GM19455 (cell line): ENCODE data around the gene H2BW1.
"Not testable (repeated sequence)": the region's sequence is repeated elsewhere in the genome, so short reads cannot be mapped to it uniquely, and the experiment has no call there.

Experiments
- ATAC-seq: cut with Tn5 transposase; IDR thresholded peaks from one replicate; pipeline ENCODE4 v1.9.1; 2021; ENCODE audit not compliant: unreplicated experiment

The H2BW1 gene

GRCh38 chrX:104013606-104014005 lies at the start of gene H2BW1:
Gene H2BW1, minus strand, starts transcription at chrX:104013708. Its CDS starts 132 bp downstream, at chrX:104013576.
- ATAC-seq: no peak

DNA sequence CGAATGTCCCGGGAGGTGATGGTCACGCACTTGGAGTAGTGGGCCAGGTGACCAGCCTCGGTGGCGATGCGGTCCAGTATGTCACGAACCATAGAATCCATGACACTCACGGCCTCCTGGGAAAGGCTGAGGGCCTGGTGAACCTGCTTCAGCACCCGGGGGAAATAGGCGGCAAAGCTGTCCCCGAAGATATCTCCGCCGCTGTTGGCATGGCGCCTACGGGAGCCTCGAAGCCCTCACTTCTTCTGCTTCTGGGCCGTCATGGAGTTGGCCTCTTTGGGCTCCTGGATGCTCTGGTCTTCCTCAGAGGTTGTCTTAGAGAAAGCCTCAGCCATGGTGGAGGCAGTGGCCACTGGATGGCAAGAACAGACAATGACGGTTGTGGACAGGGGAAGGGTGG lies 49.1 kb upstream of the H2BW1 start:
- ATAC-seq: not testable (repeated sequence)

- ATAC-seq: not testable (repeated sequence)
These were observed 41.4 kb upstream of the H2BW1 start for GRCh38 chrX:104054956-104055355.

GRCh38 chrX:104047171-104047570 lies 33.7 kb upstream of the H2BW1 start:
- no peak for ATAC-seq

GRCh38 chrX:104045642-104046041 lies 32.1 kb upstream of the H2BW1 start:
- ATAC-seq: no peak

DNA sequence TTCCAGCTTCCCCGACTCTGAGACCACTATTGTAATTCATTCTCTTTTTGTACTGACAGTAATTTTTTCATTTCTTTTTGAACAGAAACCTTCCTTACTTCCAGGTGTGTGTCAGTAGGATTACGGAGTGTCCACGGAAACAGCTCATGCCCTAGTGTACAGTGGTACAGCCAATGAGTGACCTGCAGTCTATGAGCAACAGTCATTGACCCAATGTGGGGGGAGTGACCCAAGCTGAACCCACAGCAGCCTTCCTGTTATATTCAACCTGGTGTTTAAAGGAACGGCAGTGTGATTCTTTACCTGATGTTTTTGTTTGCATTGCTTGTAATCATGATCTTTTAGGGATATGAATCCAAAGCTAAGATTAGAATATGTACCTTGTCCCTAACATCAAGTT lies 27.5 kb upstream of the H2BW1 start:
- ATAC-seq: no peak

DNA sequence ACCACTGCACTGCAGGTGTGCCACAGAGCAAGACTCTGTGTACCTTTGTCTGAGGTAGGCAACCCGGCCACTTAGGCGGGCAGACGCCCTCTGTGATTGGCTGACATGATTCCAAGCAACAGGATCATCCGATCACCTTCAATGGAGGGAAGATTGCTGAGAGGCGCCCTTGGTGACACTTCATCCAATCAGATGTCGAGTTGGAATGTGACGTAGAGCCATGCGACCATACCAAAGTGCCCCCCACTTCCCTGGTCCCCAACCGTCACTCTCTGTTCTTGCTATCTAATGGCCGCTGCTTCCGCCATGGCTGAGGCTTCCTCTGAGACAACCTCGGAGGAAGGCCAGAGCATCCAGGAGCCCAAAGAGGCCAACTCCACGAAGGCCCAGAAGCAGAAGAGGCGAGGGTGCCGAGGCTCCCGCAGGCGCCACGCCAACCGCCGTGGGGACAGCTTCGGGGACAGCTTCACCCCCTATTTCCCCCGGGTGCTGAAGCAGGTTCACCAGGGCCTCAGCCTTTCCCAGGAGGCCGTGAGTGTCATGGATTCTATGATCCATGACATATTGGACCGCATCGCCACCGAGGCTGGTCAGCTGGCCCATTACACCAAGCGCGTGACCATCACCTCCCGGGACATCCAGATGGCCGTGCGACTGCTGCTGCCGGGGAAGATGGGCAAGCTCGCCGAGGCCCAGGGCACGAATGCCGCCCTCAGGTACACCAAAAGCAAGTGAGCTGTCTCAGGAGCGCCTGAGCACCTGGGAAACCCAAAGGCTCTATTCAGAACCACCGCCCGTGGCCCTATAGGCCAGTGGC lies 26.4 kb upstream of the H2BW1 start, which contains the start of gene H2BW2:
TSS of gene H2BW2 (plus strand) at position 268 of the 817 bp plus-strand sequence. CDS start at position 307, 39 bp downstream.
- no peak for ATAC-seq

DNA sequence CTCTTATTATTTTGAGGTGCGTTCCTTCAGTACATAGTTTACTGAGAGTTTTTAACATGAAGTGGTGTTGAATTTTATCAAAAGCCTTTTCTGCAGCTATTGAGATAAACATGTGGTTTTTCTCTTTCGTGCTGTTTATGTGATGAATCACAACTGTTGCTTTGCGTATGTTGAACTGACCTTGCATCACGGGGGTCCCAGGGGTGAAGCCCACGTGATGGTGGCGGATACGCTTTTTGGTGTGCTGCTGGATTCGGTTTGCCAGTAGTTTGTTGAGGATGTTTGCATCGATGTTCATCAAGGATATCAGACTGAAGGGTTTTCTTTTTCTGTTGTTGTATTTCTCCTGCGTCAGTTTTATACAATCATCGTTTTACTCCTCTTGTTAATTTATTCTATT lies 4.6 kb upstream of the H2BW1 start:
- ATAC-seq: no peak

GRCh38 chrX:104015576-104015975 lies 2.1 kb upstream of the H2BW1 start:
- ATAC-seq: not testable (repeated sequence)

- ATAC-seq: no peak
These were observed 350 bp downstream of the H2BW1 start for GRCh38 chrX:104013158-104013557.

DNA sequence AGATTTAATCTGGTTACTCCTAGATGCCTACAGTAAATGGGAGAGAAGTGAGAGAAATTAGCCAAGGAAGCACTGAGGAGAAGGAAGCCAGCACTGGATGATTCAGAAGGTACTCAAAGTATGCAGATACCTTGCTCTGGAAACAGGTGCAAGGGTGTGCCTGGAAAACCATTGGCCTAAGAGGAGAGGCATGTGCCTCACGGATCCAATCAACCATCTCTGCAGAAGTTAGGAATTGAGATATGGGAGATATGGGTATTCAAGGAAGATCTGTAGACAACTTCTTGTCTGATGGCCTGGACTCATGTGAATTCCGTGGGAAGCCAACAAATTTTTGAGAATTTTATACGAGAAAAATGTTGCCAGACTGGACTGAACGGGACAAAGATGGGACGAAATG lies 4.7 kb downstream of the H2BW1 start:
- no peak for ATAC-seq

- ATAC-seq: no peak
These were observed 14.3 kb downstream of the H2BW1 start for GRCh38 chrX:103999234-103999633.

GRCh38 chrX:103983508-103983907 lies 30.0 kb downstream of the H2BW1 start:
- not testable (repeated sequence) for ATAC-seq

DNA sequence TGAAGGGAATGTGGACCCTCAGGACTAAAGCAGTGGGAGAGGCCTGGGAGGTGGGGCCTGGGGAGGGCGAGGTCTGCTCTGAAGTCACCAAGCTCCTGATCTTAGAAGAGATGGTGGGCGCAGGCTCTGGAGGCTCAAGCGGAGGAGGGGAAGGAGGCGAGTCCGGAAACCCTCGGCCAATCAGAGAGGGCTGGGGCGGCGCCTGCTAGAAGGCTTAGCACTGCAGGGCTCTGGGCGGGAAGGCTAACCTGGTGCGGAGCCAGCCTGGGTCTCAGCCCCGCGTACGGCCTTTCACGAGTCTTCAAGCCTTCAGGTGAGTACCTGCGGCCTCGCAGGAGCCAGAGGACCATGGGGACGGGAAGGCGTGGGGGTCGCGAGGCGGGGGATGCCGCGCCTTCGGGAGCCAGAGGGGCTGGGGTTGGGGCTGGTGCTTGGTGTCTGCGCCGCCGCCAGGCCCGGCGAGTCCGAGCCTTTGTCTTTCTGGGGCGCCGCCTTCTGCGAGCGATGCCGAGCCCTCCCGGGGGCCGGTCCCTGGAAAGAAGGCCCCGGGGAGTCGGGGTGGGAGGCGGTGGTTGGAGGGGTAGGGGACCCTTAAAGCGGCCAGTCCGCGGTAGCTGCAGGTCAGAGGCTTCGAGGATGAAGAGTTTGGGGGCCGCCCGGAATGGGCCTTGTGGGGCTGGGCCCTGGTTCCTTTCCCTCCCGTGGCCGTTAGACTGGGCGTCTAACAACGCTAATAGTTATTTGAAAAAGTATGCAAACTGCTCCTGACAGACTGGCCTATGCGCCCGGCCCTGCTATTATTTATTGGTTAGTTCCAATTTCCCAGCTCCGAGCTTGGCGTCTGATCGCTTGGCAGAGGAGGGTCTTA lies 50.9 kb downstream of the H2BW1 start, which contains the start of gene TMSB15B:
TSS of gene TMSB15B (plus strand) at position 217 of the 868 bp plus-strand sequence.
- ATAC-seq: not testable (repeated sequence)
